GM21576 (cell line): ENCODE results near the gene KHDC1.
"Not testable (repeated sequence)": the region's sequence is repeated elsewhere in the genome, so short reads cannot be mapped to it uniquely, and the experiment has no call there.

Source experiments
- ATAC-seq: cut with Tn5 transposase; IDR thresholded peaks from one replicate; pipeline ENCODE4 v1.9.1; 2021; ENCODE audit warnings: mild to moderate bottlenecking, moderate library complexity; ENCODE audit not compliant: unreplicated experiment

Gene KHDC1

DNA sequence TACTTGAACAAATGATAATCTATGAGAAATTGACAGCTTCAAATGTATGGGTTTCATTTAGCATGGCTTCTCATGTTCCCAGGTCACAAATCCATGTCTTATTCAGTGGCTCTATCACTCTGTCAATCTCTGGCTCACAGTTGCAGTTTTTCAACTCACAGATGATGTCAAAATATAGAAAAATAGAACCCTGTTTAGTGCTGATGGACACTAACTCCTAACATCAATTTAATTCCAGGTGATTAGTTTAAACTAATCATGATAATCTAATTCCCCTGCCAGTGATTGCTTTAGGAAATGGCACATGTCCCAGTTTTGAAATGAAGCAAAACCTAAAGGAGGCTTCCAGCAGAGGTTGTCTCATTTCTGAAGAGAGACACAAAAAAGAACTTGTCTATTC lies 13.0 kb downstream of the KHDC1 start:
- ATAC-seq = no peak

DNA sequence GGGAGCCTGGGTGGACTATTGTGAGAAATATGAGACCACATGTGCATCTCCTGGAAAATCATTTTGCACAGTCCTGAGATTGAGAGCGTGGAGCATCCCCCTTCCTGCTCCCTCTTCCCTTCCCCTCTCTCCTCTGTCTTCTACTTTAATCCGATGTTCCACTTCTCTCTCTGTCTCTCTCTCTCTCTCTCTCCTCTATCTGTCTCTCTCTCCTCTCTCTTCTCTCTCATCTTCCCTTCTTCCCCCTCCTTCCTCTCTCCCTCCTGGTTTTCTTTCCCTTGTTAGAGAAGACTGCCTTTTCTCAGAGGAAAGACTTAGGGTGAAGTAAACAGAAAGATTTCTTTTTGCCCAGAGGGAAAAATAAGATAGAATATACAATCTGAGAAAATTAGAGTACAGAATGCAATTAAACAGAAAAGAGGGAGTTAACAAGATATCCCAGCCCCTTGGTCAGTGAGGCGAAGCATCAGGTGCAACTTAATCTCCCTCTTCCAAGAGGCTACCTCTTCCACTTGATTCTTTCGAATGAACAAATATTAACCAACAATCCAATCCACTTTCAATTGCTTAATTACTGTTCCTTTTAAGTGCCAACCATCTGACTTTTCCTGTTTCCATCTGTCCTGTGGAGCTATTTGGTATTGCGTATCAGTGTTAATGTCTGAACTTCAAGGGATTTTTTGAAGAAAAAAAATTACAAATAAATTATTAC lies 14.6 kb downstream of the KHDC1 start:
- no peak for ATAC-seq

GRCh38 chr6:73242001-73242400 lies 21.0 kb downstream of the KHDC1 start:
- ATAC-seq = no peak

DNA sequence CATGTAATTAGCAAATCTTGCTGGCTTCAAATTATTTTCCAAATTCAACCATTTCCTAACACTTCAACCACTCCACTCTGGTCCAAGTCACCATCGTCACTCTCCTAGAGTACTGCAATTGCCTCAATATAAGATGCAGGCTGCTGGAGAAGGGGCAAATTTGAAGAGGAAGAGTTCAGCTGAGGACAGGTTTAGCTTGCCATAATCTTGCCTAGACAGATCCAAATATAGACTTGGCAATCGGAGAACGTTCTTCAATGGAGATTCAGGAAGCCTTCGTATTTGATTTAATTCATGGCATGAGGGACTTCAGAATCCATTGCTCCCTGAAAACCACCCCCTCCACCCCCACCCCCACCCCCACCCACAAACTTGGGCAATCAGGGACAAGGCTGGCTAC lies 22.3 kb downstream of the KHDC1 start:
- no peak for ATAC-seq

- no peak for ATAC-seq
Measured at GRCh38 chr6:73236144-73236750, 26.7 kb downstream of the KHDC1 start.

- no peak for ATAC-seq
Measured at GRCh38 chr6:73234733-73235132, 28.3 kb downstream of the KHDC1 start.

DNA sequence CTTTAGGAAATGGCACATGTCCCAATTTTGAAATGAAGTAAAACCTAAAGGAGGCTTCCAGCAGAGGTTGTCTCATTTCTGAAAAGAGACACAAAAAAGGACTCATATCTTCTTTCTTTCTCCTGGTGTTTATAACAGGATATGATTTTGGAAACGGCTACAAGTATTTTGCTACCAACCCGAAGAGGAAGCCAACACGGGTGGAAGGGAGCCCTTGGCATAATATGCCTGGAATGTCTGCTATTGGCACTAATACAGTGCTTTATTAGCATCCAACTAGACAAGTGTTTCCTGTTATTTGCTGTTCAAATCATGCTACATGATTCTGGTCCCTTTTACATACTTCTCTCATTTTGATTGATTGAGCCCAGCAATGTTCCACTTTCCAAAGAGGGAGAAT lies 29.0 kb downstream of the KHDC1 start:
- not testable (repeated sequence) for ATAC-seq

GRCh38 chr6:73233048-73233447 lies 29.9 kb downstream of the KHDC1 start:
- ATAC-seq = no peak

GRCh38 chr6:73231986-73232391 lies 31.0 kb downstream of the KHDC1 start:
- no peak for ATAC-seq

- ATAC-seq = no peak
Measured at GRCh38 chr6:73227606-73228255, 35.3 kb downstream of the KHDC1 start.

GRCh38 chr6:73225396-73225795 lies 37.6 kb downstream of the KHDC1 start, which contains the start of gene KHDC1L:
KHDC1L (minus strand) TSS chr6:73225496; CDS start chr6:73225408, 88 bp downstream.
- no peak for ATAC-seq

- ATAC-seq = no peak
Measured at GRCh38 chr6:73216859-73217258, 46.1 kb downstream of the KHDC1 start.

DNA sequence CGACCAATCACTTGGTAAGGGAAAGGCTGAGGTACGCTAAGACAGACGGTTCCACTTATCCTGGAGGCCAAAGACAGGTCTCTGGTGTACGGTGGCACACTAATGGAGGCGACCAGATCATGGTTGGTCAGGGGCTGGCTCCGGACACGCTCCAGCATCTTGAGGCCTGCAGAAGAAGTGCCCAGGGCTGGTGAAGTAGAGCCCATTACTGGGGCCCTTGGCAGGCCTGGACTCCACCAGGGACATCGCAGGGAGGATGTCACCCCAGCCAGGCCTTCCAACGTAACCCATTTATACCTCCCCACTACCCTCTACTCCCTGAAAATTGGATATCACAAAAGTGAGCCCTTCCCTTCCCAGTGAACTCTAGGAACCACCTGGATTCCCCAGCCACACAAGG lies 53.9 kb downstream of the KHDC1 start:
- ATAC-seq = no peak

- no peak for ATAC-seq
Measured at GRCh38 chr6:73207221-73207837, 55.7 kb downstream of the KHDC1 start.

- no peak for ATAC-seq
Measured at GRCh38 chr6:73204252-73204651, 58.7 kb downstream of the KHDC1 start.

DNA sequence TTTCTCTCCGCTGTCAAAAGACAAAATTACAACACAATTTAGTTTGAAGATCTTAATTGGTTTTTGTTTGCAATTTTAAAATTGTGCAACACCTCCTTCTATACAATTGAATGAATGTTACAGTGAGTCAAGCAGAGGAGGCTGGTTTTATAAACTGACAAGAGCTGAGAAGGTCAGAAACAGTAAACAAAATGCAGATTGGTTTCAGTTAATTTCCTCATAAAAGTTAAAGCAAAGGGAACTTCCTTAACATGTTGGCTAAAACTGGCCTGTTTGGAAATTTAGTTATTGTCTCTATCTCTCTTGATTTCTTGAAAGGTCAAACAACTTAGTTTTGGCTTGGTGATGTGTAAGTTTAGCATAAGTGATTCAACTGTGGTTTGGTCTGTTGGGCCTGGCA lies 59.9 kb downstream of the KHDC1 start:
- ATAC-seq = no peak

DNA sequence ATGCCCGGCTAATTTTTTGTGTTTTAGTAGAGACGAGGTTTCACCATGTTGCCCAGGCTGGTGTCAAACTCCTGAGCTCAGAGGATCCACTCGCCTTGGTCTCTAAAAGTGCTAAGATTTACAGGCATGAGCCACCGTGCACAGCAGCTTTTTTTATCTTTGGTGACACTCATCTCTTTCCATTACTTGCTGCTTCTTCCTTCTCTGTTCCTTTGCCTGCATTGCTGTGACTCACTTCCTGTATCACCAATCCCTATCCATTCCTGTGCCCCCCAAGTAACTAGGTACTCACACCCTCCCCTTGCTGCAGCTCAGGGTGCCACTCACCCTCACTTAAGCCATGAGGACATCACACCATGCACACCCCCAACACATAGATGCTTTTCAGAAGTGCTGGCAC lies 62.3 kb downstream of the KHDC1 start:
- no peak for ATAC-seq

- no peak for ATAC-seq
Measured at GRCh38 chr6:73200247-73200646, 62.7 kb downstream of the KHDC1 start.

GRCh38 chr6:73194744-73195143 lies 68.3 kb downstream of the KHDC1 start:
- no peak for ATAC-seq

GRCh38 chr6:73193302-73193701 lies 69.7 kb downstream of the KHDC1 start:
- ATAC-seq = not testable (repeated sequence)
